Mesothelial cell of epicardium (in vitro differentiated cells): ENCODE data around the gene GPAM. TPM values are rescaled to one million over a fixed set of nuclear protein-coding genes. Genes with fewer than 3 reads are reported as not detected.
"Not testable (repeated sequence)": the region's sequence is repeated elsewhere in the genome, so short reads cannot be mapped to it uniquely, and the experiment has no call there.

Experiments
- DNase-seq, 2 experiments: peaks; one replicate each; pipeline ENCODE4 v3.0.0; 2021; ENCODE audit warnings: low spot score in 2 of 2; ENCODE audit not compliant: unreplicated experiment in 2 of 2
- H3K27ac Mint-ChIP-seq: 2 replicates; pipeline ENCODE4 v1.8.0; 2021; ENCODE audit warnings: mixed read lengths
- H3K27me3 Mint-ChIP-seq: 2 replicates; pipeline ENCODE4 v1.8.0; 2021; ENCODE audit warnings: low read depth, mixed read lengths
- H3K36me3 Mint-ChIP-seq: 2 replicates; pipeline ENCODE4 v1.8.0; 2021; ENCODE audit warnings: mixed read lengths
- H3K4me1 Mint-ChIP-seq: 2 replicates; pipeline ENCODE4 v1.8.0; 2021; ENCODE audit warnings: mixed read lengths
- H3K4me3 Mint-ChIP-seq: 2 replicates; pipeline ENCODE4 v1.8.0; 2021; ENCODE audit warnings: mild to moderate bottlenecking, moderate library complexity, mixed read lengths
- H3K9me3 Mint-ChIP-seq: 2 replicates; pipeline ENCODE4 v1.8.0; 2021; ENCODE audit warnings: mixed read lengths
- CTCF ChIP-seq: fragments of 200-600 bp; sonication (generic); IDR thresholded peaks from one replicate; pipeline ENCODE4 v1.5.0; 2021; ENCODE audit warnings: antibody characterized with exemption; ENCODE audit not compliant: unreplicated experiment
- total RNA-seq: library from RNA; stranded (reverse); gene quantifications from 3 replicates; pipeline ENCODE4 v1.2.1, GENCODE V29; 2021

Gene GPAM
- total RNA-seq, 1 donor from 2014 or later: 14.4 TPM

- no peak for TF ChIP-seq CTCF
- no peak for DNase-seq
- no peak overlapping the region for H3K4me3 Mint-ChIP-seq
- H3K27ac Mint-ChIP-seq: no peak overlapping the region
- H3K9me3 Mint-ChIP-seq: no peaks in the 10 kb centered on the region
- peaks cover 55% of the 10 kb centered on the region for H3K27me3 Mint-ChIP-seq
- H3K4me1 Mint-ChIP-seq: no peaks in the 10 kb centered on the region
- H3K36me3 Mint-ChIP-seq: no peaks in the 10 kb centered on the region
These were observed 63.1 kb downstream of the GPAM start for GRCh38 chr10:112120491-112120890.

- Mint-ChIP-seq H3K27ac (no peak overlapping the region), H3K27me3 (peaks cover 34% of the 10 kb centered on the region), H3K9me3 (no peaks in the 10 kb centered on the region), H3K36me3 (no peaks in the 10 kb centered on the region), H3K4me1 (no peaks in the 10 kb centered on the region), H3K4me3 (no peak overlapping the region)
- peak; percentile 61 for TF ChIP-seq CTCF
- peak in 1 of 2 experiments; percentile 45 for DNase-seq
These were observed 67.7 kb downstream of the GPAM start for GRCh38 chr10:112115781-112116385.

DNA sequence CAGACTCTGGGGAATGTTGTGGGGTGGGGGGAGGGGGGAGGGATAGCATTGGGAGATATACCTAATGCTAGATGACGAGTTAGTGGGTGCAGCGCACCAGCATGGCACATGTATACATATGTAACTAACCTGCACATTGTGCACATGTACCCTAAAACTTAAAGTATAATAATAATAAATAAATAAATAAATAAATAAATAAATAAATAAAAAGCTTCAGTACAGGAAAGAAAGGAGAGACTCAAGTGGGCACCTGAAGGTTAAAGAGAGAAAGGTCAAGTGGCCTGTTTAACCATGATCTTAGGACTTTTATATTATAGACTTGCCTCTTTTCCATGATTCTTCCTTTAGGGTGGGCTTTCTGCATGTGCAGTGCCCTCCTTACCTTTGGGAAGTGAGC, 73.8 kb downstream of the GPAM start:
- H3K27me3 Mint-ChIP-seq, H3K4me1 Mint-ChIP-seq, H3K27ac Mint-ChIP-seq, H3K4me3 Mint-ChIP-seq, DNase-seq, H3K36me3 Mint-ChIP-seq: not testable (repeated sequence)
- H3K9me3 Mint-ChIP-seq: peaks cover 10% of the 10 kb centered on the region

Other genes starting within 250 kb of the GPAM start
- not detected in 3 replicates for gene TECTB, start 99.6 kb upstream of the GPAM start, total RNA-seq
- gene ACSL5, start 190.4 kb upstream of the GPAM start, total RNA-seq: 0.41 to 0.53 TPM in 2 of 3 replicates, not detected in the other